ENCODE results near the gene UBE3D.

DNA sequence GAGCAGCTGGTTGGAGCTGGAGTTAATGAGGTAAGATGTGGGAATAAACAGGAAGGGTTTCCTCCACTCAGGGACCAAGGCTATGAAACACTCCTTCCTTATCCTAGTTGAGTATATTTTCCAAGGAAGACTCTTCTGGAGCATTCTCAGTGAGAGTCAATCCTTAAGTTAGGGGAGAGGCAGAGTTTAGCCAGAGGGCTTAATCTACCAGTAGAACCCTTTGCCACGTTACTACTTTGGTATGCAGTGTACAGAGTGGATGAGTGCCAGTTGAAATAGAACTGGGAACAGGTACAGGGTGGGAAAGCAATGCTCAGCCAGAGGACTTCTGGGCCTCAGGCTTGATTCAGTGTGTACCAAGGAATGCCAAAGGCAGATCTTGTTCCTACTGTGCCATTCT, 114.3 kb downstream of the UBE3D start:
- TF ChIP-seq, protein P1, sequence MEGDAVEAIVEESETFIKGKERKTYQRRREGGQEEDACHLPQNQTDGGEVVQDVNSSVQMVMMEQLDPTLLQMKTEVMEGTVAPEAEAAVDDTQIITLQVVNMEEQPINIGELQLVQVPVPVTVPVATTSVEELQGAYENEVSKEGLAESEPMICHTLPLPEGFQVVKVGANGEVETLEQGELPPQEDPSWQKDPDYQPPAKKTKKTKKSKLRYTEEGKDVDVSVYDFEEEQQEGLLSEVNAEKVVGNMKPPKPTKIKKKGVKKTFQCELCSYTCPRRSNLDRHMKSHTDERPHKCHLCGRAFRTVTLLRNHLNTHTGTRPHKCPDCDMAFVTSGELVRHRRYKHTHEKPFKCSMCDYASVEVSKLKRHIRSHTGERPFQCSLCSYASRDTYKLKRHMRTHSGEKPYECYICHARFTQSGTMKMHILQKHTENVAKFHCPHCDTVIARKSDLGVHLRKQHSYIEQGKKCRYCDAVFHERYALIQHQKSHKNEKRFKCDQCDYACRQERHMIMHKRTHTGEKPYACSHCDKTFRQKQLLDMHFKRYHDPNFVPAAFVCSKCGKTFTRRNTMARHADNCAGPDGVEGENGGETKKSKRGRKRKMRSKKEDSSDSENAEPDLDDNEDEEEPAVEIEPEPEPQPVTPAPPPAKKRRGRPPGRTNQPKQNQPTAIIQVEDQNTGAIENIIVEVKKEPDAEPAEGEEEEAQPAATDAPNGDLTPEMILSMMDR (IDR thresholded peaks at IDR 0.05): no peak
- TF ChIP-seq POLR2A (IDR thresholded peaks at IDR 0.05): no peak

Data from uterus (tissue), 2 donors.